B cell (primary cell): Measurements from ENCODE around the gene OPN5.

Experiments
- CTCF ChIP-seq: fragments of 200-600 bp; IDR thresholded peaks from one replicate; pipeline ENCODE4 v1.8.0; 2022; ENCODE audit warnings: antibody characterized with exemption, mild to moderate bottlenecking
- EZH2 ChIP-seq: IDR thresholded peaks from 2 replicates; pipeline ENCODE4 v1.6.1; 2012; ENCODE audit warnings: borderline replicate concordance, low read depth, mild to moderate bottlenecking, moderate library complexity, low read length; ENCODE audit not compliant: insufficient read depth, poor library complexity, severe bottlenecking

- TF ChIP-seq CTCF, result no peak
- TF ChIP-seq EZH2, result no peak
These were observed 83.4 kb downstream of the OPN5 start for GRCh38 chr6:47865206-47865605.
